ENCODE measurements around the gene FITM2. TPM values are rescaled to one million over a fixed set of nuclear protein-coding genes. Genes with fewer than 3 reads are reported as not detected.

Gene FITM2
- total and polyA plus RNA-seq, 2 donors (not counting 1 experiment from before 2014, with no cell fraction given), result 2.0 to 4.3 TPM

DNA sequence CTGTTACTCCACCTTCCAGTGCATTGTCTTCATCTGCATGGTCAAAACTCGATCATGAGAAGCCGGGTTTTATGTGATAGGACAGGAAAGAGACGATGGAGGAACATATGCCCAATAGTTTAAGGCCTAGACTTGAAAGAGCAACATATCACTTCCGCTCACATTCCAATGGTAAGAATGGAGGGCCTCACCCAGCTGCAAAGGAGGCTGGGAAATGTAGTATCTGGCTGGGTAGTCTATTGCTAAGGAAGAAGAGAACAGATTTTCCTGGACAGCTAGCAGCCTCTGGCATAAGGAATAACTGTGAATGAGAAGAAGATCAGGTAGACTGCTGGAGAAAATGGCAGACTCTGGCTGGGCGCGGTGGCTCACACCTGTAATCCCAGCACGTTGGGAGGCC is 19.2 kb downstream of the FITM2 start:
- no peaks in the 10 kb centered on the region for H4K20me1 ChIP-seq (ENCODE audit: control insufficient read depth, insufficient read depth, low read length, poor library complexity, severe bottlenecking)
- POLR2A ChIA-PET, result no interaction called here
- H2AFZ ChIP-seq (ENCODE audit: insufficient read depth, low read depth, low read length, poor library complexity, severe bottlenecking), result no peak overlapping the region
- DNase-seq (no peak), ATAC-seq (ENCODE audit: low read depth) (no peak)
- Mint-ChIP-seq H3K27ac (no peak overlapping the region), H3K4me1 (no peaks in the 10 kb centered on the region), H3K27me3 (no peaks in the 10 kb centered on the region), H3K4me3 (no peak overlapping the region), H3K9me3 (ENCODE audit: insufficient read depth) (peaks cover 2% of the 10 kb centered on the region)
- WGBS (ENCODE audit: insufficient coverage), result 97% methylated on average over 4 of the region's 7 CpGs
- peaks cover 0 to 2% (median 0%) of the 10 kb centered on the region in 3 donors for H3K9me3 ChIP-seq (ENCODE audit: control extremely low read depth in 1 of 3, control insufficient read depth in 2 of 3, insufficient read depth in 1 of 3, low read length in 2 of 3)
- no peak overlapping the region for H3K9ac ChIP-seq (ENCODE audit: low read length)
- no peaks in the 10 kb centered on the region for H3K79me2 ChIP-seq (ENCODE audit: control insufficient read depth, insufficient read depth, low read length)
- no peak overlapping the region for H3K27ac ChIP-seq (ENCODE audit: low read length in 2 of 2)
- intact Hi-C loops (cut with micrococcal nuclease), result no loop called here
- no peak for TF ChIP-seq EZH2 (IDR thresholded peaks at IDR 0.05; ENCODE audit: borderline replicate concordance, insufficient read depth, low read depth, low read length, poor library complexity, severe bottlenecking)
- TF ChIP-seq CTCF (IDR thresholded peaks at IDR 0.05), result no peak
- no peak overlapping the region for H3K4me2 ChIP-seq (replicated peaks; ENCODE audit: low read depth, low read length, poor library complexity, severe bottlenecking)
- H3K36me3 ChIP-seq (replicated peaks in 1 of 2; ENCODE audit: control extremely low read depth in 1 of 2, control insufficient read depth in 1 of 2, extremely low read depth in 1 of 2, insufficient read depth in 2 of 2, low read length in 1 of 2), result no peaks in the 10 kb centered on the region
- no peaks in the 10 kb centered on the region for H3K4me1 ChIP-seq (ENCODE audit: control insufficient read depth in 2 of 2, insufficient read depth in 2 of 2, low read length in 2 of 2)
- H3K27me3 ChIP-seq (replicated peaks in 1 of 4; ENCODE audit: control extremely low read depth in 1 of 4, control insufficient read depth in 3 of 4, insufficient read depth in 4 of 4, low read length in 3 of 4), result no peaks in the 10 kb centered on the region
- H3K4me3 ChIP-seq (ENCODE audit: control extremely low read depth in 1 of 5, extremely low read depth in 1 of 5, insufficient read depth in 1 of 5, low read depth in 2 of 5, low read length in 4 of 5), result no peak overlapping the region
- CTCF ChIA-PET, result no interaction called here

DNA sequence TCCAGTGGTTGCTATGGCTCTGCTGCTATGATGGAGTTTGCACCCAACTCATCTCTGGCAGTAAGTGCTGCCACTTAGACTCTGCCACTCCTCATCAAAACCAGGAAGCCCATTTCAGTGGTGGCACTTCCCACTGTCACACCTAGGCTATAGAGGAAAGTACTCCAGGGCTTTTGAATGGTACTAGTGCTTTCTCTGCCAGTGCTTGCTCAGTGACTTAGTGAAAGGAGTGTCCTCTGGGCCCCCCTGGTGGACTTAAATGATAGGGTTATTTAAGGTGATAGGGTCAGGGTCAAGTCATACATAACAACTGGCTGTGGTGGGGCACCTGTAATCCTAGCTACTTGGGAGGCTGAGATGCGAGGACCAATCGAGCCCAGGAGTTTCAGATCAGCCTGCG is 22.8 kb downstream of the FITM2 start:
- Histone ChIP-seq H3K27ac (ENCODE audit: low read length in 2 of 2) (no peak overlapping the region), H3K4me1 (ENCODE audit: control insufficient read depth in 2 of 2, insufficient read depth in 2 of 2, low read length in 2 of 2) (no peaks in the 10 kb centered on the region), H3K4me2 (replicated peaks; ENCODE audit: low read depth, low read length, poor library complexity, severe bottlenecking) (no peak overlapping the region), H4K20me1 (ENCODE audit: control insufficient read depth, insufficient read depth, low read length, poor library complexity, severe bottlenecking) (no peaks in the 10 kb centered on the region), H2AFZ (ENCODE audit: insufficient read depth, low read depth, low read length, poor library complexity, severe bottlenecking) (no peak overlapping the region), H3K36me3 (replicated peaks in 1 of 2; ENCODE audit: control extremely low read depth in 1 of 2, control insufficient read depth in 1 of 2, extremely low read depth in 1 of 2, insufficient read depth in 2 of 2, low read length in 1 of 2) (no peaks in the 10 kb centered on the region), H3K9ac (ENCODE audit: low read length) (no peak overlapping the region), H3K9me3 (ENCODE audit: control extremely low read depth in 1 of 3, control insufficient read depth in 2 of 3, insufficient read depth in 1 of 3, low read length in 2 of 3) (peaks cover 0 to 2% (median 0%) of the 10 kb centered on the region in 3 donors), H3K4me3 (ENCODE audit: control extremely low read depth in 1 of 5, extremely low read depth in 1 of 5, insufficient read depth in 1 of 5, low read depth in 2 of 5, low read length in 4 of 5) (no peak overlapping the region), H3K79me2 (ENCODE audit: control insufficient read depth, insufficient read depth, low read length) (no peaks in the 10 kb centered on the region), H3K27me3 (replicated peaks in 1 of 4; ENCODE audit: control extremely low read depth in 1 of 4, control insufficient read depth in 3 of 4, insufficient read depth in 4 of 4, low read length in 3 of 4) (no peaks in the 10 kb centered on the region)
- ATAC-seq (ENCODE audit: low read depth), result no peak
- Mint-ChIP-seq H3K27me3 (no peaks in the 10 kb centered on the region), H3K4me3 (no peak overlapping the region), H3K27ac (no peak overlapping the region), H3K4me1 (no peaks in the 10 kb centered on the region), H3K9me3 (ENCODE audit: insufficient read depth) (peaks cover 2% of the 10 kb centered on the region)
- intact Hi-C loops (cut with micrococcal nuclease), result no loop called here
- WGBS (ENCODE audit: insufficient coverage), result 100% methylated on average over 1 of the region's 3 CpGs
- no peak for TF ChIP-seq EZH2 (IDR thresholded peaks at IDR 0.05; ENCODE audit: borderline replicate concordance, insufficient read depth, low read depth, low read length, poor library complexity, severe bottlenecking)
- no peak for TF ChIP-seq CTCF (IDR thresholded peaks at IDR 0.05)
- POLR2A ChIA-PET, result no interaction called here
- CTCF ChIA-PET, result interaction anchor here (0.5 kb wide), 1 partner anchor 262 kb away, joined by 3 read pairs; no protein-coding TSS in a partner anchor
- no peak for DNase-seq
